HG03575 (cell line): ENCODE data around the gene CUL4A.
"Not testable (repeated sequence)": the region's sequence is repeated elsewhere in the genome, so short reads cannot be mapped to it uniquely, and the experiment has no call there.

Experiments
- ATAC-seq: cut with Tn5 transposase; IDR thresholded peaks from one replicate; pipeline ENCODE4 v1.9.1; 2021; ENCODE audit not compliant: unreplicated experiment, insufficient number of reproducible peaks, low FRiP score; ENCODE audit errors: extremely low read depth

Gene CUL4A

DNA sequence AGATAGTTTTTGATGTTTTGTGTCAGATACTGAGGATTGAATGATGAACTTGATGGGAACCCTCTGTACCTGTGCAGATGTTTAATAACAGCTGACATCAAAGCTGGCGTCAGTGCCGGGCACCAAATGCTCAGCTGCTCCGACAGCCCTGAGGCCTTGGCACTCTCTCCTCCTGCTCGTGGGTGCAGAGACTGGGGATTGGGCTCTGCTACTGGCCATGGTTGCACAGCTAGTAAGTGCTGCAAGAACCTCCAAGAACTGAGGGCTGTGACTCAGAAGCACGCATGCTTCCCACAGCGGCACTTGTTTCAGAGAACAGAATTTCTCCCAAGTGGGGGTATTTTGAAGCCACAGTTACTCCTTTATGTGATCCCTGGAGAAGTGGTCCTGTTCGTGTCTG lies 93.6 kb downstream of the CUL4A start:
- no peak for ATAC-seq

DNA sequence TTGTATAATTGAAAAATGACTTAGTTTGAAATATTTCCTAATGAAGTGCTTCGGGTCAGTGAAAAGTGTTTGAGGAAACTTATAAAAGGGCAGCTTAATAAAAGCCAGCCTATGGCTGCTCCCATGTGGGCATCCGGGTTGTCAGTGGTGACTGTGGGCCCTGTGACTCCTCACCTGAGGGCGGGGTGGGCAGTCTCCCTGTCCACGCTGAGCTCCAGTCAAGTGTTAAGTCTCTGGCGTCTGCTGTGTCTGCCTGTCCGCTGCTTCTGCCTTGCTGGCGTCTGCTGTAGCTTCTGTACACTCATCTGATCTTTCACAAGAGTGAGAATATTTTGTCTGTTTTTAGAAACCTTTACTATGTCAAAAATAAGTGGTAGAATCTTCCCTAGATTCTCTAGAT lies 94.7 kb downstream of the CUL4A start:
- no peak for ATAC-seq

- ATAC-seq, result no peak
Observed at GRCh38 chr13:113305208-113305607, 95.8 kb downstream of the CUL4A start.

DNA sequence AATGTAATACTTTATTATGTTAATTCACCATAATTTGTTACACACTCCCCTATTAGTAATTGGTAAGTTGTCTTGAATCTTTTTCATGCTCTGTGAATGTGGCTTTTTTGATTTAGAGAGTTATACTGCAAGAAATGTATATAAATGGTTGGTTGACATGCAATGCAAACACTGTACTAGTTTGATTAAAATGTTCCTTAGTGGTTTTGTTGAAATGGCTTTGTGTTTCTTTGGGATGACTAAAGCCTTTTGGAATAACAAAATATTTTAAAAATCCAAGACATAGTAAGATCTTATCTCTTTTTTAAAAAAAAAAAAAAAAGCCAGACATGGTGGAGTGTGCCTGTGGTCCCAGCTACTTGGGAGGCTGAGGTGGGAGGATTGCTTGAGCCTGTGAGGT lies 98.1 kb downstream of the CUL4A start:
- no peak for ATAC-seq

- no peak for ATAC-seq
Observed at GRCh38 chr13:113309473-113309872, 100.1 kb downstream of the CUL4A start.

DNA sequence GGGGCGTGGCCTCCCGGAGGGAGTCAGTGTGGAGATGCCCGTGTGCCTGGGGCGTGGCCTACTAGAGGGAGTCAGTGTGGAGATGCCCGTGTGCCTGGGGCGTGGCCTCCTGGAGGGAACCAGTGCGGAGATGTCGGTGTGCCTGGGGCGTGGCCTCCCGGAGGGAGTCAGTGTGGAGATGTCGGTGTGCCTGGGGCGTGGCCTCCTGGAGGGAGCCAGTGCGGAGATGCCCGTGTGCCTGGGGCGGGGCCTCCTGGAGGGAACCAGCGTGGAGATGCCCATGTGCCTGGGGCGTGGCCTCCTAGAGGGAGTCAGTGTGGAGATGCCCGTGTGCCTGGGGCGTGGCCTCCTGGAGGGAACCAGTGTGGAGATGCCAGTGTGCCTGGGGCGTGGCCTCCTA lies 104.7 kb downstream of the CUL4A start:
- not testable (repeated sequence) for ATAC-seq

DNA sequence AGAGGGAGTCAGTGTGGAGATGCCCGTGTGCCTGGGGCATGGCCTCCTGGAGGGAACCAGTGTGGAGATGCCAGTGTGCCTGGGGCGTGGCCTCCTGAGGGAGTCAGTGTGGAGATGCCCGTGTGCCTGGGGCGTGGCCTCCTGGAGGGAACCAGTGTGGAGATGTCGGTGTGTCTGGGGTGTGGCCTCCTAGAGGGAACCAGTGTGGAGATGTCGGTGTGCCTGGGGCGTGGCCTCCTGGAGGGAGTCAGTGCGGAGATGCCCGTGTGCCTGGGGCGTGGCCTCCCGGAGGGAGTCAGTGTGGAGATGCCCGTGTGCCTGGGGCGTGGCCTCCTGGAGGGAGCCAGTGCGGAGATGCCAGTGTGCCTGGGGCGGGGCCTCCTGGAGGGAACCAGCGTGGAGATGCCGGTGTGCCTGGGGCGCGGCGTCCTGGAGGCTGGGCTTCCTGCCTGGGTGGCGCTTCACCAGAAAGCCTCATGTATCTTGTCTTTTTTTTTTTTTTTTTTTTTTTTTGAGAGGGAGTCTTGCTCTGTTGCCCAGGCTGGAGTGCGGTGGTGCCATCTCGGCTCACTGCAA lies 105.6 kb downstream of the CUL4A start:
- ATAC-seq, result not testable (repeated sequence)

GRCh38 chr13:113315992-113316391 lies 106.6 kb downstream of the CUL4A start:
- ATAC-seq, result no peak
